GM19397 (cell line): ENCODE results near the gene FRMD5.

ENCODE experiments used
- ATAC-seq: cut with Tn5 transposase; IDR thresholded peaks from one replicate; pipeline ENCODE4 v1.9.1; 2021; ENCODE audit warnings: mild to moderate bottlenecking, moderate library complexity; ENCODE audit not compliant: unreplicated experiment

The FRMD5 gene

DNA sequence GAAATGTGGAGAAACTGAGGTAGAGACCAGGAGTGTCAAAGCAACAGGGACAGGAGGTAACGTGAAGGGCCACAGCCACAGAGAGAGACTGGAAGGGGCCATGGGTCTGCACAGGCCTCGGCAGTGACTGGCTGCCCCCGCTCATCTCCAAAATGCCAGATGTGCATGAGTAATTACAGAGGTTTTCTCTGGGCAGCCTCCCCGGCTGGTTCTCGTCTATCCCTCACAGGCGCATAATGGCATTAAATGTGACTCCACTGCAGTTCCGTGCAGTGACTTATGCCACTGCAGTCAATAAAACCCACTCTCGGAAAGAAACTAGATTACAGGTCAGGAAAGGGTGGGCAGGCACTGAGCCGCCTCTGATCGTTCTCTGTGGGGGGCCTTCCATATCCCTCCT lies 293.6 kb downstream of the FRMD5 start:
- no peak for ATAC-seq

DNA sequence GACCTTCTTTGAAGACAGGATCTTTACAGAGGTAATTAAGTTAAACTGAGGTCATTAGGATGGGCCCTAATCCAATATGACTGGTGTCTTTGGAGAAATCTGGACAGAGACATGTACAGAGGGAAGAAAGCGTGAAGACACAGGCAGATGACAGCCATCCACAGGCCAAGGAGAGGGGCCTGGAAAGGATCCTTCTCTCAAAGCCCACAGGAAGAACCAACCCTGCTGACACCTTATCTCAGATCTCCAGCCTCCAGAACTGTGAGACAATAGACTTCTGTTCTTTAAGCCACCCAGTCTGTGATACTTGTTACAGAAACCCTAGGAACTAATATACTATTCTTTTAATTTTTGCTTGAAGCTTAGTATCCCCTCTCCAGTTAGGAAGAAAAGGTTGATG lies 294.1 kb downstream of the FRMD5 start:
- ATAC-seq, result no peak

DNA sequence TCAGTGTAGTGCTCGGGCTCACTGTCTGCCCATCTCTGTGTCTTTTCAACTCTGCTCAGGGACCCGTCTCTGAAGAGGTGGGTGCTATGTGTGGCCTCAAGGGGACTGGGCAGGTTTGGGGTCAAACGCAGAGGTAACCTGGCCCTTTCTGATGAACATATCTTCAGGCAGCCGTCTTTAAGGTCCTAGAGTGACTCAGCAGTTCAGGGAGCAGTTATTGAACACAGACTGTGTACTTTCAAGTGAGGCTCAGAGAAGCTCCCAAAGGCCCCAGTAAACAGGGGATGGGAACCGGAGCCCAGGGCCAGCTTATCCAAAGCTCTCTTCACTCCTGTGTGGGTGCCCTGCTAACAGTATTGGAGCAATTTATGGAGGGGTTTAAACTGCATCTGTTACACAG lies 295.1 kb downstream of the FRMD5 start:
- no peak for ATAC-seq

DNA sequence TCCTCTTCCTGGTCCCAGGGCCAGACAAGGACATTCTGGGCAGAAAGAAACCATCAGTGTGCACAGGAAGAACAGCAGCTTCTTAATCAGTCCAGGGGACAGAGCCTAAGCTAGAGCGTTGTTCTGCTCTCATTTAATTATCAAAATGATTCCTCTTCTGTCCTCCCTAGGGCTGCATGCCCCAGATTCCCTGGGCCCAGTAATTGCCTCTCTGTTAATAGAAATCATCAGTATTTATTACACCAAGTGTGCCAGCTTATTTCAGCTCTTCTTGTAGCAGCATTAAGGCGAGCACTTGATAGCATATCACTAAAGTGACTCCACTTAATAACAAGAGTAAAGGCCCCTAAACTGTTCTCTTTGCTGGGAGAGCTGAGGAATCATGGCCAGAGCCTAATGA lies 296.2 kb downstream of the FRMD5 start:
- no peak for ATAC-seq

DNA sequence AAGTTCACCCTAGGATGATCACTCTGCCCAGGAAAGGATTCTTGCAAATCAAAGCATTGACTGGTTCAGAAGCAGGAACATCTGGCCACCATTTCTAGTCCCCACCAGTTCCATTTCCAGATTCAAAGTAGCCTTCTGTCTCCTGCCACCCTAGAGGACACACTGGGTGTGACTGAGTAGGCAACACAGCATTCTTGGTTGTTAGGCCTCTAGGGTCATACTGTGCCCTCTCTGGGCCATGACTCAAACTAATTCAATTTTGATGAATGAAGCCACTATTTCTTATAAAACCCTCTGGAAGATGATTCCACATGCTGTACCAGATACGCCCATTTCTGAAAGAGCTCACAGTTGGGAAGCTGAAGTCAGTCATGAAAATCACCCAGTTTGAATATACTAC lies 298.5 kb downstream of the FRMD5 start:
- no peak for ATAC-seq

DNA sequence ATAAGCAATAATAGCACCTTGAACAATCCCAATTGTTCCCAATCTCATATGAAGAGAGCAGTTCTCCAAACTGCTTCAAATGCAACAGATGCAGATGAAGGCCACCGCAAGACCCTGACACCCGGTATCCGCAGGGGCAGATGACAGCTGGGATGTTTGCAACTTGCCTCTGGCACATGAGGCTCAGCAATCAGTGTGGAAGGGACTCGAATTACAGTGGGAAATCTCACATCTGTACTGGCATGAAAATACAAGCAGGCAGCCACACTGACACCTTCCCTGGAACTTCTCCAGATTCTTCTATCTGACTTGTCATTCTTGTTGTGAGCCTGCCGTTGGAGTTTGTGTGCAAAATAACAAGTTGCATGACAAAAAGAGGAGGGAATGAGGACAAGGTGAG lies 299.5 kb downstream of the FRMD5 start:
- ATAC-seq, result no peak

DNA sequence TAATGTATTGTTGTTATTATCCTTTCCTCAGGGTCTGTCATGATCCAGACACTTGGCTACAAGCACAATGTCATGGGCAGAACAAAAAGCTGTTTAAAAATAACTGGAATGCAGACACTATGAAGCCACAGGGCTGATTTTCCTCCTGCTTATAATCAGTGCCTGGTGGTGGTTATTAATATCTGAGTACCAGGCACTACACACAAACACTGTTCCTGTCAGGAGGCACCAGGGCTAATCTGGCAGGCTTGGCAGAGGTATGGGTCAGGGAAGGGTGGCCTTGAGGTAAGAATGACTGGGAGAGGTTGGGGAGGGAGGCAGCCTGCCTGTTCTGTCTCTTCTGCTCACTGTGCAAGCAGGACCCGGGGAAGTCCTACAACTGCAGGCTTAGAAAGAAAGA lies 301.1 kb downstream of the FRMD5 start:
- no peak for ATAC-seq

DNA sequence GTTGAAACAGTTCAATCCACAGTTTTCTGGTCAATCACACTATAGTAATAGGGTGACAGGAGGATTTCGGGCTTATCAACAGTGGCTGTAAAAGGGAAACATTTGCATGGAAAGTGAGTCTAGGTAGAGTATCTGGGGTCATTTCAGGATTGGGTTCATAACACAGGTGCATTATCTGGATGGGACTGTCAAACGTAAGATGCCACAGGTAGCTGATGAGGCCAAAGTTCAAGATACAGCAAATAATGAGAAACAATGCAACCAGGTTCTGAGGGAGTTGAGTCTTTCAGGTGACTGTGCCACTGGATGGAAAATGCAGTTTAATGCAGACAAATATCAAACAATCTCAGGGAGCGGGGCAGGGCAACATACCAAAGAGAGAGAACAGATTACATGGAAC lies 306.0 kb downstream of the FRMD5 start:
- ATAC-seq, result no peak

DNA sequence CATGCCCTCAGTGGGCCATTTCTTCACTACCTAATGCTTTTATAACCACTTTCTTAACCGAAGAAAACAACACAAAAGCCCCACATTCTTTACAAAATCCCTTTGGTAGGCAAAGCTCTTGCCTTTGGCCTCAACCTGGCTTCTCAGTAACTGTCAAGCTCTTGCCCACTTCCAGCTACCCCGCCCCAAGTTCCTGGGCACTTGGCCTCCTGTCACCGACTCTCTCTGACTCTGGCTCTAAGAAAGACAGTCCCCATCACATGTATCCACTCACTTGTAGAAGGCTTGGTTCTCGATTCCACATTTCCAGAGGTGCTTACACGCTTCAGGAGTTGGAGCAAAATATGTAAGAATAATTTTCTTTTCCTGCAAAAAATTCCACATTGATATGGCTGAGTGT lies 307.2 kb downstream of the FRMD5 start:
- ATAC-seq, result no peak

DNA sequence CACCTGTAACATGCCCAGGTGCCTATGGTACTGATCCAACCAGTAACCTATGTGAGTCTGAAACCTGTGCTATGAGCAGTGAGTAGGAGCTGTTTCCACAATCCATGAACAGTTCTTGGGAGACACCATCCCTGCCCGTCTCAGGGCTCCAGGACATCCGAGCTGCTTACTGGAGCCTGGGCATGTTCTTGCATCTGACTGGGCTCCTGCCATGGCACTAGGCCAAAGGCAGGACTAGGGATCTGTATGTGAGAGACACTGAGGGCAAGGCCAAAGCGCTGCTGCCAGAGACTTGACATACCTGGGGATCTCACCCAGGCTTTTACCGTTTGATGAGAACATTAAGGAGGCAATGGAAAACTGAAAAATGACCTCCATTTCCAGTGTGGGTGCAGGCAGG lies 308.5 kb downstream of the FRMD5 start:
- ATAC-seq, result no peak

DNA sequence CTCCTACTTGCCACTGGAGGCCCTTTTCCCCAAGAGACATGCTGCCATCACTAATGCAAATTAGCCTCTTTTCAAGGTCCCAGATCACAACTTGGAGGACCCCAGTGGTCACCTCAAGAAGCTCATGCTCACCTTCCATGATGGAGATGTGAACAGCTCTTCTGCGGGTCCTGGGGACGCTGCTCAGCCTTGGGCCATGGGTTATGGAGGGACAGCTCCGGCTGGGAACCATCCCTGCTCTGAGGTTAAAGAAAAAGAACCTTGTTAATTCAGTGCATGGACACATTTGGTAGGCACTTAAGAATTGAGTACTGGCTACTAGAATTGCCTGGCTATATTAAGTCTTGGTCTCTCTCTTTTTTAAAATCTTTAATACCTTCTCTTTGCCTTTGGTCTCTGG lies 311.5 kb downstream of the FRMD5 start:
- ATAC-seq, result no peak

DNA sequence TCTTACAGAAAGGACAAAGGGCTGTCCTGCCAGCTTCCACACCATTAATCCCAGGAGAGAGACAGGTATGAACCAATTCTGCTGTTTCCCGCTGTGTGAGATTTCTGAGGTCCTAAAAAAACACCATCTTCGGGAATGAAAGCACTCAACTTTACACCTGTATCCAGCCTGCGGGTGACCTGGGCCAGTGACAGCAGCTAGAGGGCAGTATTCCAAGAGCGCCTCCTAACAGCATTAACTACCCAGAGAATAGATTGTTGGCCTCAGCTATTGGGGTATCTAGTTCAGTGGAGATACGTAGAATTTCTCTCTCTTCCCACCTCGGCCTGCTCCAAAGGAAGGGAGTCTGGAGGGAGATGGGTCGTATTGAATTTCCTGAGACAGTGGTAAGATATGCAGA lies 313.1 kb downstream of the FRMD5 start:
- no peak for ATAC-seq

DNA sequence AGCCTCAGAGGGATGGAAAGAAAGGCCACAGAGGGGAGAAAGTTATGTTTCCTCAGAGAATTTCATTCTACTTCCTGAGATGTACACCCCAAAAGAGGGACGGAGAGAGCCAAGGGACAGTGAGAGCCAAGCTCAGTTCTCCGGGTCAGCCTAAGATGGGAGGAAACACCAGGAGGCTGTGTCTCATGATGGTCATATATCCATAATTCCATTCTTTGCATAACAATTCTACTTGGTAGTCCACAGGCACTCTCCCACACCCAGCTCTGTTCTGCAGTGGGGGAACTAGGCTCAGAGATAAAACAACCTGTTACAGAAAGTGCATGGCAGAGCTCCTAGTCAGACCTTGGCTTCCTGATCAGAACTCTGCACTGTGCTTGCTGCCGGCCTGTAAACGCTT lies 313.8 kb downstream of the FRMD5 start:
- ATAC-seq, result no peak

DNA sequence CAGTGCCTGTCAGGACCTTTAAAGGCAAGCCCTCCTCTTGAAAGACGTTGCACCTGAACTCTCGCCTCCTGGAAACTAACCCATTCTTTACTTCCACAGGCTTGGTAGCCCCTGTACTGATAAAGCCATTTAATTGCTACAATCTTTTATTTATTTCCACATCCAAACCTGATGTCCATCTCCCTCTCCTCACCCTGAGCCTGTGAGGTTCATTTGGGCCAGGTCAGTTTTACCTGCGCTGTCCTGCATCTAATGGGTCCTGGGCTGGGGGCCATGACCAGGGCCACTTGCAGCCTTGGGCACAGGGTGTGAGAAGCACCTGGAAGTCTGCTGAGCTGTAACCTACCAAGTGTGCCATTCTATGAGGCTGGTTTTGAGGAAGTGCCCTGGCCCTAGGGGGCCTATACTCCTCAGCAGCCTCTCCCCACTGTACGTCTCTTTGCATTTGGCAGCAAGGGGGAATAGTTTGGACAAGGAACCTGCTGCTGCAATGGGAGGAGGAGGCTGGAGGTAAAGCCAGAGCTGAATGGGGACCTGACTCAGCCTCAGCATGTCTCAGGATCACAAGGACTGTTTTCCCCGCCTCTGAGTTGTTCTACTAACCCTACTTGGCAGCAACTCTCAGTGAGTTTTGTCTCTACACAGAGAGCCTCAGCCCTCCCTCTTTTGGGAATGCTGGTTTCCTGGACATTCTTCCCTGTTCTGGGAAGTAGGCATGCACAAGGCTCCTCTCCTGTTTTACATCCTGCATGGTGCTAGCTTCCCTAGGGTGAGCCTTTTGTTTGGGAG lies 314.5 kb downstream of the FRMD5 start:
- ATAC-seq, result no peak

DNA sequence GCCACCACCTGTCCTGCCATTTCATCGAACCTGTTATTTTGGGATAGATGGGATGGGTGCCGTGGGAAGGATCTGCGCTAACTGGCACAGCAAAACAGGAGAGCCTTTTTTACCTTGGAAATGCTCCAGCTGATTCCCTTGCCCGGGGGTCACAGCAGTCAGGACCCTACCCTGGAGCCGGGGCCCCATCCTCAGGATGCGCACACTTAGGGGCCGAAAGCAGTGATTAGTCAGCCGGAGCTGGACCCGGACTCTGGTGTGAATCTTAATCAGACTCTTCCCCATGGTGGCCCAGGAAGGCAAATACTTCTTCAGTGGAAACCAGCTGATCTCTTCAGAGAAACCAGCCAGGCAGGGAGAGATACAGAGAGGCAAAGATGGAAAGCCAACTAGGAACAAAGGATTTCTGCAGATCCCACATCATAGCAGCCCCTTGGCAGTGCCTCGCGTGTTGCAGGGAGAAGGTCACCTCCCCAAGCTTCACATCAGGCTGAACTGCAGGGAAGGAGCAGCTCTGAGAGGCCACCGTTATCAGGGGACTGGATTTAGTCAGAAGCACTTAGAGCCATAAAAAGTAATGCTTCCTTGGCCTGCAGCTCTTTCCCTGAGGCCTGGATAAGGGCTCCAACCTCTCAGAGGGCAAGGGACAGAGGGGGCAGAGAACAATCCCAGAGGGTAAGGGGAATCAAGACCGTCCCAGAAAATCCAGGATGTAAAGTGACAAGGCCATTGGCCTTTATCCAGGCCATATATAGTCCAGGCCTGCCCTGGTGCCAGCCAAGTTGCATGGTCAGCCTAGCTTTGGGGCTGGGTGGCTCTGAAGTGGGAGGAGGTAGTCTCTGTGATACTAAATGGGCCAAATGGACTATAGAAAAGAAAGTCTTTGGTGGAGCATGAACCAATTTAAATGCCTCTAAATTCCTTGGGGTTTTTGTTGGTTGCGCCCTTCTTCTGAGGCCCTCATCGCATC lies 315.4 kb downstream of the FRMD5 start:
- no peak for ATAC-seq

DNA sequence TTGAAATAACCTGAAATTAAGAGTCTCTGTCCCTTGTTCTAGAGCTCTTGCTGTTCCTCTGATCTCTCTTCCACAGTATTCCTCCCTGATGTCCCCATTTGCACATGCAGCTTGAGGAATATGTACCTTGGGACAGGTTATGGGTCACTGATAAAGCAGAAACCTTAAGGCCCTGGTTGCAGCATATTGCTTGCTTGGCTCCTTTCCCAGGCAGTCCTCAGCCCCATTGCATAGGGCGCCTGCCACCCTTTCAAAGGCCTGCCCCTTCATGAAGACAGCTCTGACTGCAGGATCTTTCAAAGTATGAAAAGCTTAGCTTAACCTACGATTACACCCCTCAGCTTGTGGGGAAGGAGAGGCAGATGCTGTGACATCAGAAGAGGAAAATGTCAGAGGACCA lies 316.6 kb downstream of the FRMD5 start:
- ATAC-seq, result no peak

DNA sequence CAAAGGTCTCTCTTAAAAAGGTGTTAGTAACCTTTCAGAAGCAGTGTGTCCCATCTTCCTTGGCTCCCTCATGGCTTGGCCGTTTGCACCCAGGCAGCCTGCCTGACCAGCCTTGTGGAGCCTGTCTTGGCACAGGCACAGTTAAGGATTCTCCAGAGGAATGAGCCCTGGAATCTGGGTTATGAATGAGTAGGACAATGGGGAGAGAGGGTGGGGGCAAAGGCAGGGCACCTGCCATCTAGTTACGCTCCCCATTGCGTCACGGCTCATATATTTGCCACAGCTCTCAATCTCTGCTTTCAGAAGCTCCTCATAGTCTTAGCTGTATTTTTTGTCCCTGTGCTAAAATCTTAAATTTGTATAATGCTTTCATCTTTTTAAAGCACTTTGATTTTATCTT lies 317.7 kb downstream of the FRMD5 start:
- no peak for ATAC-seq

DNA sequence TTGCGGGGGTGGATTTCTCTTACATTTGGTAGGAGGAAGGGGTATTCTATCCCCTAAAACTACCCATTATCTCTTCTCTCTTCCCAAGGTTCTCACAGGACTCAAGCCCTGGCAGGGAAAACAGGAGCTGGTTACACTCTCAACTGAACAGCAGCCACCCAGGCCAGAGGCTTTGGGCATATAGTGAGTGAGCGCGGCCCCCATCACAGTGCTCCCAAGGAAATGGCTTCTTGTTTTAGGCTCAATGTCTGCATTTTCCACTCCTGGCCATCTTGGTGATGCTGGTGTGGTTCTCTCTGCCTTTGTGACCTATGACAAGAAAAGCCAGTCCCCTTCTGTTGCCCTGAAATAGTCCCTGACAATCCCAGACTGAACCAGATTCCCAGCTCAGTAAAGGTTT lies 318.2 kb downstream of the FRMD5 start:
- no peak for ATAC-seq

DNA sequence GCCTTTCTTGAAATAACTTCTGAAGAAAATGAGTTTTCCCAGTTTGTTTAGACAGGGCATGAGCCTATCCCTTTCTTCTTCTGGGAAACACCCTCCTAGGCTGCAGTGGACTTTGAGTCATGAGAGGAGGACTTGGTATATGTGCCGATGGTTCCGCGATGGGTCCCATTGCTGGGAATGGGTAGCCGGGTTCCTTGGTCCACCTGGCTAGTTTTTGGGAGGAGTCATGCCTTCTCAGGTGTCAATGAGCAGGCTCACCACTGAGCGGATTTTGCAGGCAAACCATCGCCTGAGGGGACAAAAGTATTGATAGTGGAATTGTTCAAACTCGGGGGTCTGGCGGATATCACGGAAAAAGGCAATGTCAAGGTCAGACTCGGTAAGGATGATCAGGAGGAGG lies 321.4 kb downstream of the FRMD5 start:
- ATAC-seq, result no peak

DNA sequence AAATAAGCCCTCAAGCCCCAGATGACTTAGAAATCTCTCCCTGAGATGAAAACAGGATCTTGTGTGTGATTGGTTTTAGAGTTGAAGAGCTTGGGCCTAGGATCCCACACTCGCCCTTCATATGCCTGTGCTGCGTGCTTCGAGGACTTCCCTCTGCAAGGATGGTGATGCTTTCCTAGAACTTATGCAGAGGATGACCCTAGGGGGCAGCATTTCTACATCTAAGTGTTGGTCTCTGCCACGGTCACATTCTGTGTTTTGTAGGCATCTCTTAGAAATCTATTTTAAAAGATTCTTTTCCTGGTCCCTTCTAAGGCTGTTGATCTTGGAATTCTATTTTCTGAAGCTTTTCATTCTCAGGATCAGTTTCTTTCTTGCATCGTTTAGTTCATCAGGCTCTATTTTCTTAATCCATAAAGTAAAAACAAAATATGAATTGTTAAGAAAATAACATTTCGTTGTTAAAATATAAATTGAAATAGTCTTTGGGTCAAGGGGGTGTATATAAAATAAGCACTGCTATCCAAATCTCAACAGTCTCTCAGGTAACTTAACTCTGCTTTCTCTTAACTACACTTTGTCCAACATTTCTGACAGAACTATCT lies 322.6 kb downstream of the FRMD5 start:
- ATAC-seq, result no peak

DNA sequence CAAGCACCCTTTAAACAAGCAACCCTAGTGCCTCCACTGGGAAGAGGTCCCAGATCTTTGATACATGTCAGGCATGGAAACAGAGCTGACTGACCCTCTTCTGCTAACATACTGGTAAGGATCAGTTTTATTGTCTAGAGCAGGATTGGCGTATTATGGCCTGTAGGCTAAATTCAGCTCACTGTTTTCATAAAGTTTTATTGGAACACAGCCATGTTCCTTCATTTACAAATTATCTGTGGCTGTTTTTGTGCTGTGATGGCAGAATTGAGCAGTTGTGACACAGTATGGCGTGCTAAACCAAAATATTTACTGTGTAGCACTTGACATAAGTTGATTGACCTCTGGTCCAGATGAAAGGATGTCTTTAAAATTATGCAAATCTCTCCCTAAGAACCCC lies 323.2 kb downstream of the FRMD5 start:
- ATAC-seq, result no peak

DNA sequence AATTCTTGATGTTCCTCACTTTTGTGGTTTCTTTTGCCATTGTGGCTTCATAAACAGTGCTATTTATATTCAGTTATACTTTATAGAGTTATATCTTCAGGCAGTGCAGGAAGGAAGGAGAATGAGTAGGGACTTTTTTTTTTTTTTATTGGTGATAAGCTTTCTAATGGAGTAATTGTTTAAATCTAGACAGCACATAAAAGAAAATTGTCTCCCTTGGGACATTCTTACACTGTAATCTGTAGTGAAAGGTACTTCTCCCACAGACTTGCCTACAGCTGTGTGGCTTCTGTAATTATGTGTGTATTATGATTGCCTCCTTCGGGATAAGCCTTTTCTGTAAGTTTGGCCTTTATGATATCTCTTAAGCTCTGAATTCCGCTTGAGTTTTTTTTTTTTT lies 326.7 kb downstream of the FRMD5 start:
- no peak for ATAC-seq
